CD4-positive, alpha-beta T cell treated with Interleukin-1 beta for 1 hour (primary cell): Measurements from ENCODE around the gene GLYAT.
"Not testable (repeated sequence)": the region's sequence is repeated elsewhere in the genome, so short reads cannot be mapped to it uniquely, and the experiment has no call there.

Experiments used
- DNase-seq, 2 donors: peaks; one replicate each; pipeline ENCODE4 v3.0.0-alpha.2; 2020 to 2022

Gene GLYAT

DNA sequence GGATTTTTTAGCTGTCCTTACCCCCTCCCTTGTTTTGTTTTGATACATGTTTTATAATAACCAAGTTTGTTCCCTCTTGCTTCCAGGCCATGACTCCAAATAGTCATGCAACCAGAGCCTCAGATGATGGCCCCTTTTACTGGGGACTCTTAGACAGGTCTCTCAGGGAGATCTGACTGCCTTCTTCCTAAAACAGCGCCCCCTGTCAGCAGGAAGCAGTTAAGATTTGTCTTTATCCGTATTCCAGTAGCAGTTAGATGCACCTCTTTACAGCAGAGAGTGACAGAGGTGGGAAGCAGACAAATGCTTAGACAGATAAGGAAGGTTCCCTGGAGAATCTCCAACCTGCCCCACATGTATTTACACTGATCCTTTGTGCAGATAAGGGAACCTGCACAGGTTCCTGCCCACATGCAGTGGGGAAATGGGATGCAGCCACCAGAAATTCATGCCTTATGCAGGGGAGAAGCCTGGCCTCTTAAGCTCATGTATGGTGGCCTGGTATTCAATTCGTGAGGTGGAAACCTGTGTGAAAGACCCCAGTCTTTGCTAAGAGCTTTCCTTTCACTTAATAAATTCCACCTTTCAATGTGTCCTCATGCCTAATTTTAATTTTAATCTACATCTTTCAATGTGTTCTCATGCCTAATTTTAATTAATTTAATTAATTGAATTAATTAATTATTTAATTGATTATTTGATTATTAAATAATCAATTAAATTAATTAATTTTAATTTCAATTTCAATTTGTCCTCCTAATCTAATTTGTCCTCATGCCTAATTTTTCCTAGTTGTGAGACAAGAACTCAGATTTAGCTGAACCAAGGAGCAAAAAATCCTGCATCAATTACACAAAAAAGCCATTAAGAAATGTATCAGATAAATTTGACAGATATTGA is 11.5 kb upstream of the GLYAT start:
- no peak for DNase-seq

- no peak for DNase-seq
These were observed 10.4 kb upstream of the GLYAT start for GRCh38 chr11:58742140-58742539.

DNA sequence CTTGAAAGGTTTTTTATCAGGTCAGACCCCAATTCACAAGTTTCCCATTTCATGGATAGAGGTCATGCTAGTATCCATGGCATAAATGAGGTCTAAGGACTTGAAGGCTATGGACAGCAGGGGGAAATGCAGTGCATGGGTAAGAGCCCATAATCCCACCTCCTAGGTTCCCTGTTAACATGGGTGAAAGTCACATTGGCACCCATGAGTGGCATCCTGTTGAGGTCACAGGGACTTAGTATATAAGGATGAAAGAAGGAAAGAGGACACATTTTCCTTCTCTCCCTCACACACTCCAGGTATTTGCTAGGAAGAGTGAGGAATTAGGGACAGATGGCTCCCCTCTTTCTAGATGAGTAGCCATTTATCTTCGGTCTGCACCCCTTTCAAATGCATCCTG is 9.4 kb upstream of the GLYAT start:
- DNase-seq: no peak

DNA sequence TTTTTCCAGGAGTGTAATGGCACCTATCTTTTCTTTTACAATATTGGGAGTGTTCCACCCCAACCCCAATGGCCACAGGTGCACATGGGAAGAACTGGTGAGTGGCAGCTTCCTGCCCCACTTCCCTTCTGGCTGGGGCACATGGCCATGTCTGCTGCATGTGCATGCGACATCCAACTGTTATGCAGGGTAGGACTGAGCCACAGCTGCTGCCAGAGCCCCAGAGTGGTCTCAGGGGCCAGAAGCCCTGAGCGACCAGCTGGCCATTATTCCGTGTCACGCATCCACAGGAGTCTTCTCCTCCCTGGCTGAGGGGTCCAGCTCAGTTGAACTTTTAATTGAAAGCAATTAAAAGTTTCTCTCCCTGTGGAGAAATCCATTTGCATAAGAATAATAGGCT is 8.7 kb upstream of the GLYAT start:
- no peak for DNase-seq

- DNase-seq: no peak
These were observed 8.1 kb upstream of the GLYAT start for GRCh38 chr11:58739725-58740430.

DNA sequence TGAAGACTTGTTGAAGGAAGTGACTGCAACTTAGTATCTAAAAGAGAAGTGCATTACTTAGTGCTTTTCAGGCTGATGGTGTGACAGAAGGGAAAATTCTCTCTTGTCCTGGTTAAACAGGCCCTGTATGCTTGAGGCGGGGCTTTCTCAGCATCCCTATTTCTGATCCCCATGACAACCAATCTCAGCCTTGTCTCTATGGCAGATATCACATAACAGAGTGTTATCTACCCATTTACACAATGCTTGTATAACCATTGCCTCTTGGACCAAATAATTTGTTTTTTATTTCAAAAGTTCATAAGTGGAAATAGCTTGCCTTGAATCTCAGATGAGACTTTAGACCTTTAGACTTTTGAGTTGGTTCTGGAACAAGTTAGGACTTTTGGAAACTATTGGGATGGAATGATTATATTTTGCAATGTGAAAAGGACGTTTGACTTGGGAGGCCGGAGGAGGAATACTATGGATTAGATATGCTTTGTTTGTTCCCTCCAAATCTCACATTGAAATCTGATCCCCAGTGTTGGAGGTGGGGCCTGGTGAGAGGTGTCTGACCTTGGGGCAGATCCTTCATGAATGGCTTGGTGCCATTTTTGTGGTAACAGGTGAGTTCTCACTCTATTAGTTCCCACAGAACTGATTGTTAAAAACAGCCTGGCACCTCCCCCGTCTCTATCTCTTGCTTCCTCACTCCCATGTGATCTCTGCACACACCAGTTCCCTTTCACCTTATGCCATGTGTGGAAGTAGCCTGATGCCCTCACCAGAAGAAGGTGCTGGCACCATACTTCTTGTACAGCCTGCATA is 3.1 kb upstream of the GLYAT start:
- DNase-seq: no peak

- no peak for DNase-seq
These were observed 1.1 kb downstream of the GLYAT start for GRCh38 chr11:58730507-58731089.

DNA sequence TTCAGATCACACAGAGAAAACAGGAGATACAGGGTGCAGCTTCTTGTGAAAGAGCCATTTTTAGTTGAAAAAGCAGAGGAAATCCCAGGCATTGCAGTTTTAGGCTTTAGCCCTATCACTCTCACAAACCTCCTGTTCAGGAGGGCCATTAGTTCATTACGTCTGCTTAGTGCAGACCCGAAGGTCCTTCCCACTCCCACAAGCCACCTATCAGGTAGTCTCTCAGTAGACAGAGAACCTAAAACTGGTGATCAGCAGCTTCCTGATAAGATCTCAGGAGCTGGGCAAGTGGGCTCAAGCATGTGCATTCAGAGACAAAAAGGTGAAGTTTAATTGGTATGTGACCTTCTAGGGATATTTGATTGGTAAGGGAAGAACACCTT is 4.3 kb downstream of the GLYAT start:
- no peak for DNase-seq

GRCh38 chr11:58726737-58727414 is 4.9 kb downstream of the GLYAT start:
- DNase-seq: no peak

DNA sequence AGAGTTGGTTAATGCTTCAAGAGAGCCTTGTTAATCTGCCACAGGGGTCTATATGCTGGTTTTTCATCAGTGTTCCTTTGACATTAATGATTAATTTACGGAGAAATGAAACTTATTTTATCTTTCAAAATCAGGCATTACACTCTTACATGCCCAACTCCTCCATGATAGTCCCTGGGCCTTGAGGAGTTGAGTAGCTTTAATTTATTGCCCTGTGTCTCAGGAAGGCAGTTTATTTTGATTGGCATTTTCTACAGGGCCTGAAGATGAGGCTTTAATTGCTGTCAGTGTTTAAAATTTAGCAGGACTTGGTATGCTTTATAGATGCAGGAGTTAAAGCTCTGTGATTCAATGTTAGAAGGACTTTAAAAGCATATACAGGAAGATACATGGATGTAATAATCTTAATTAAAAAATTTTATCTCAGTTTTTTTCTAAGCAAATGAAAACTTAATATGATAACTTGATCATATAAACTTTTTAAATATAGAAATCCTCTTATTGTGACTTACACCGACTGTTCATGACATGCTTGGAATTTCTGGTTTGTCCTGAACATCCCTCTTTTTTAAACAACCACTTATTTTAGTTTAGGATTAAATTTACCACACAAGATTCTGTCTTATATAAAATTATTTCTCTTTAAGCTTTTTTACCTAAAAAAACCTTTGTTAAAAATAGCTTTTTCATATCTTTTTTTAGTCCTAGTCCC is 12.2 kb downstream of the GLYAT start:
- DNase-seq: no peak

GRCh38 chr11:58712531-58712930 is 19.2 kb downstream of the GLYAT start:
- no peak for DNase-seq

GRCh38 chr11:58711832-58712231 is 19.9 kb downstream of the GLYAT start:
- DNase-seq: no peak

- DNase-seq: no peak
These were observed 24.0 kb downstream of the GLYAT start for GRCh38 chr11:58707767-58708166.

DNA sequence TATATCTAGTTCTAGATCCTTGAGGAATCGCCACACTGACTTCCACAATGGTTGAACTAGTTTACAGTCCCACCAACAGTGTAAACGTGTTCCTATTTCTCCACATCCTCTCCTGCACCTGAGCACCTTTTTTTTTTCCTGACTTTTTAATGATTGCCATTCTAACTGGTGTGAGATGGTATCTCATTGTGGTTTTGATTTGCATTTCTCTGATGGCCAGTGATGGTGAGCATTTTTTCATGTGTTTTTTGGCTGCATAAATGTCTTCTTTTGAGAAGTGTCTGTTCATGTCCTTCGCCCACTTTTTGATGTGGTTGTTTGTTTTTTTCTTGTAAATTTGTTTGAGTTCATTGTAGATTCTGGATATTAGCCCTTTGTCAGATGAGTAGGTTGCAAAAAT is 34.9 kb downstream of the GLYAT start:
- DNase-seq: not testable (repeated sequence)

DNA sequence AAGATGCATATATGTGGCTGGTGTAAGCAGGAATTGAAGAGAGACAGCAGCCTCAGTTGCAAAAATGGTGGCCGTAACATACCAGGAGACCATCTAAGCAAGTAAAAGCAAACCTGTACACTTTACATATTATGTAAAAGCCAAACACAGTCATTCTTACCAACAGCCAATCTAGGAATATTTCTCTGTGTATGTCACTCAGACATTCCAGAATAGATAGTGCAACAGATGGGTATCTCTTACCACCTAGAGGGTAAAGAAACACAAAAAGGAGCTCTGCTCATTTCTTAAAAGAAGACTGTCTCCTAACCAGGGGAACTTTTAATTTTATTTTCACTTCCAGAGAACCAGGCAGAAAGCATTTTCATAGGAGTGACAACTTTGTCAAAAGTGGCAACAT is 38.7 kb downstream of the GLYAT start:
- no peak for DNase-seq

DNA sequence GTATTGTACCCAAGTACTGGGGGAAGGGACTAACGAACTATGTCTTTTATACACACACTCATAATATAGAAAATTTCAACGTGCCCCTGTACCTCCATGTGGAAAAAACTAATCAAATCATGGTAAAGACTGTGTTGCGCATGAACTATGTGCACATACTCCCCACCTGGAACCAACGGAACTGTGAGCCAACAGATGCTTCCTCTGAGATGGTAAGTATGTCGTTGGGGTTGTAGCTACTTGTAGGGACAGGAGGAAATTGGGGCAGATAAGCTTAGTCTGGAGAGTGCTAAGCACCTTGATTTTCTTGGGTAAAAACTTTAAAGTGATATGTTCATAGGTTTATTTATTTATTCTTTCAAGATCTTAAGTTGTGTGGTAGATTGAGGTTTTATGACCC is 40.1 kb downstream of the GLYAT start:
- no peak for DNase-seq

DNA sequence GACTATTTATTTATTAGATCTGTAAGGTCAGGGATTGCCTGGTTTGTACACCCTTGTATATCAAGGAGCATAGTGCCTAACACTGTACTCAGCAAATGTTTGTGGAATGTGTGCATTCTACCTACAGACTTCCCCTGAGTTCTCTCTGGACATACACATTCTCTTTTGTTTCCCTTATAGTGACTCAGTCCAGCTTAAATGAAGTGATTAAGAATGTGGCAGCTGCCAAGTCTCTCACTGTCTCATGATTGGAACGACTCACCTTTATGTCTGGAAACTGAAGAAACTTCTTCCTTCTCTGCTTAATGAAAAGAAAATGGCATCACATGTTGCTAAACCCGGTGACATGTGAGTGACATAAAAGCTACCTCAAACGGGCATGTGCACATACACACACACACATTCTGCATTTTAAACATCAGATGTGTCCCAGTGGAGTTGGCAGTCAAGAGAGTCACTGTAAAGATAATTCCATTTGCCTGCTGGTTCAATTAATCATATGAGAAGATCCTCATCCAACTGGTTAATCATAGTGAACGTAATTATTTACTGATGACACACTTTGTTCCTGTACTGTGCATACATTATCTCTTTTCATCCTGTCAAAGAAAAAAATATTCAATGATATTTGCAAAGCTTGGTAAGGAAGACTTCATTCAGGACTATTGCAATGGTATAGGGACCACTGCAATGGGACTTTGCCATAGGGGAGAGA is 42.8 kb downstream of the GLYAT start:
- DNase-seq: no peak

GRCh38 chr11:58685973-58686722 is 45.6 kb downstream of the GLYAT start:
- DNase-seq: no peak

GRCh38 chr11:58682660-58683059 is 49.1 kb downstream of the GLYAT start:
- not testable (repeated sequence) for DNase-seq

GRCh38 chr11:58677536-58677935 is 54.2 kb downstream of the GLYAT start:
- DNase-seq: not testable (repeated sequence)
